SK-N-MC (cell line): ENCODE results near the gene CBLIF.

Source experiments
- EZH2 ChIP-seq: fragments of 200-600 bp; sonication (generic); IDR thresholded peaks from one replicate; pipeline ENCODE4 v1.6.1; 2017; ENCODE audit warnings: antibody characterized with exemption
- POLR2AphosphoS5 ChIP-seq: IDR thresholded peaks from 2 replicates; pipeline ENCODE4 v1.6.1; 2012; ENCODE audit warnings: mild to moderate bottlenecking, low read depth, low read length, borderline replicate concordance

GRCh38 chr11:59813364-59813763 lies 31.9 kb downstream of the CBLIF start:
- TF ChIP-seq POLR2AphosphoS5 (no peak), EZH2 (no peak)
